B cell (primary cell): Measurements from ENCODE around the gene FILIP1. TPM values are rescaled to one million over a fixed set of nuclear protein-coding genes. Genes with fewer than 3 reads are reported as not detected.

ENCODE experiments used
- ATAC-seq: fragments of 200-7000 bp; cut with Tn5 transposase; one replicate; pipeline ENCODE4 v1.10.0; 2021; ENCODE audit warnings: low read depth, mild to moderate bottlenecking, moderate number of reproducible peaks, moderate library complexity
- CTCF ChIA-PET: fragments of 350-600 bp; sonication (Branson Sonifier 250); formaldehyde crosslinking; loops from one replicate; lab custom pipeline; 2021; ENCODE audit warnings: antibody characterized with exemption, inconsistent platforms; lab: Charles Lee
- POLR2A ChIA-PET: fragments of 350-600 bp; sonication (Branson Sonifier 250); formaldehyde crosslinking; loops from one replicate; lab custom pipeline; 2021; ENCODE audit warnings: antibody characterized with exemption; lab: Charles Lee
- DNase-seq: peaks from one replicate; pipeline ENCODE4 v3.0.0; 2013
- H2AFZ ChIP-seq: 2 replicates; pipeline ENCODE4 v1.6.1; 2012; ENCODE audit warnings: mild to moderate bottlenecking, low read depth, low read length; ENCODE audit not compliant: insufficient read depth, poor library complexity, severe bottlenecking
- H3K27ac ChIP-seq, 2 donors: 1 replicate in 1 of 2; 2 replicates in 1 of 2; pipeline ENCODE4 v1.5.1; 2012 to 2013; ENCODE audit warnings: low read length in 2 of 2, mild to moderate bottlenecking in 2 of 2, moderate library complexity in 1 of 2
- H3K27me3 ChIP-seq, 4 experiments: fragments of 200-600 bp in 1 of 4; sonication (generic) in 1 of 4; replicated peaks in 1 of 4; 1 replicate in 2 of 4; 2 replicates in 2 of 4; pipeline versions ENCODE4 v1.6.1 to v1.7.0; 2013 to 2016; ENCODE audit warnings: low read length in 3 of 4, mild to moderate bottlenecking in 2 of 4, mixed read lengths in 1 of 4, moderate library complexity in 1 of 4; ENCODE audit not compliant: insufficient read depth in 4 of 4, control insufficient read depth in 3 of 4; ENCODE audit errors: control extremely low read depth in 1 of 4
- H3K36me3 ChIP-seq, 2 experiments: replicated peaks in 1 of 2; 1 replicate in 1 of 2; 2 replicates in 1 of 2; pipeline versions ENCODE4 v1.6.1 to v1.7.1; 2013; ENCODE audit warnings: low read length in 1 of 2; ENCODE audit not compliant: insufficient read depth in 2 of 2, control insufficient read depth in 1 of 2; ENCODE audit errors: control extremely low read depth in 1 of 2, extremely low read depth in 1 of 2
- H3K4me1 ChIP-seq, 2 donors: fragments of 200-600 bp in 1 of 2; sonication (generic) in 1 of 2; 1 replicate in 1 of 2; 2 replicates in 1 of 2; pipeline versions ENCODE4 v1.5.1 to v1.6.1; 2013 to 2017; ENCODE audit warnings: low read length in 2 of 2; ENCODE audit not compliant: control insufficient read depth in 2 of 2, insufficient read depth in 2 of 2
- H3K4me2 ChIP-seq: replicated peaks from 2 replicates; pipeline ENCODE3; 2012; ENCODE audit warnings: mild to moderate bottlenecking, low read depth, low read length; ENCODE audit not compliant: poor library complexity, severe bottlenecking
- H3K4me3 ChIP-seq, 5 experiments: fragments of 200-600 bp in 1 of 5; sonication (generic) in 1 of 5; 1 replicate in 3 of 5; 2 replicates in 2 of 5; pipeline versions ENCODE4 v1.5.1 to v1.7.0; 2011 to 2016; ENCODE audit warnings: low read length in 4 of 5, mild to moderate bottlenecking in 4 of 5, low read depth in 2 of 5, control low read depth in 1 of 5, moderate library complexity in 1 of 5; ENCODE audit not compliant: insufficient read depth in 1 of 5; ENCODE audit errors: control extremely low read depth in 1 of 5, extremely low read depth in 1 of 5
- H3K79me2 ChIP-seq: fragments of 200-600 bp; sonication (generic); one replicate; pipeline ENCODE4 v1.6.0; 2016; ENCODE audit warnings: low read length; ENCODE audit not compliant: control insufficient read depth, insufficient read depth
- H3K9ac ChIP-seq: fragments of 200-600 bp; sonication (generic); 2 replicates; pipeline ENCODE4 v1.6.1; 2017; ENCODE audit warnings: mild to moderate bottlenecking, low read length, moderate library complexity
- H3K9me3 ChIP-seq, 3 donors: one replicate each; pipeline versions ENCODE4 v1.6.1 to v1.7.1; 2013; ENCODE audit warnings: low read length in 2 of 3; ENCODE audit not compliant: control insufficient read depth in 2 of 3, insufficient read depth in 1 of 3; ENCODE audit errors: control extremely low read depth in 1 of 3
- H4K20me1 ChIP-seq: 2 replicates; pipeline ENCODE4 v1.6.0; 2012; ENCODE audit warnings: mild to moderate bottlenecking, low read length; ENCODE audit not compliant: insufficient read depth, control insufficient read depth, poor library complexity, severe bottlenecking
- H3K27ac Mint-ChIP-seq: one replicate; pipeline ENCODE4 v1.8.0; 2021; ENCODE audit warnings: mixed read lengths
- H3K27me3 Mint-ChIP-seq: one replicate; pipeline ENCODE4 v1.8.0; 2021; ENCODE audit warnings: mixed read lengths
- H3K4me1 Mint-ChIP-seq: one replicate; pipeline ENCODE4 v1.8.0; 2021; ENCODE audit warnings: mixed read lengths
- H3K4me3 Mint-ChIP-seq: one replicate; pipeline ENCODE4 v1.8.0; 2021; ENCODE audit warnings: mixed read lengths
- H3K9me3 Mint-ChIP-seq: one replicate; pipeline ENCODE4 v1.8.0; 2022; ENCODE audit warnings: mixed read lengths; ENCODE audit not compliant: insufficient read depth
- EZH2 ChIP-seq: IDR thresholded peaks from 2 replicates; pipeline ENCODE4 v1.6.1; 2012; ENCODE audit warnings: borderline replicate concordance, low read depth, mild to moderate bottlenecking, moderate library complexity, low read length; ENCODE audit not compliant: insufficient read depth, poor library complexity, severe bottlenecking
- WGBS: methylation state at CpG from one replicate; pipeline ENCODE4 v1.1.5; 2013; ENCODE audit warnings: missing lambda C conversion rate; ENCODE audit not compliant: insufficient coverage; 5-methylcytosine and 5-hydroxymethylcytosine counted together
- intact Hi-C: fragments of 100-400 bp; cut with micrococcal nuclease; formaldehyde crosslinking; loops from one replicate; pipeline ENCODE4 v1.10.0; 2022
- polyA plus RNA-seq: library from polyadenylated mRNA; depleted of rRNA; stranded (reverse); fragments of >200 nt; gene quantifications from 2 replicates; pipeline ENCODE4 v1.2.3, GENCODE V29; 2012
- total RNA-seq, 2 donors: library from RNA; stranded (reverse); fragments of 120-200 nt in 1 of 2; gene quantifications; 1 replicate in 1 of 2; 2 replicates in 1 of 2; pipeline versions ENCODE4 v1.2.3 to v1.2.4, GENCODE V29; 2013 to 2022
- TF ChIP-seq, protein P1 (sequence below): fragments of 200-600 bp; IDR thresholded peaks from one replicate; pipeline ENCODE4 v1.8.0; 2022; ENCODE audit warnings: antibody characterized with exemption, mild to moderate bottlenecking

The FILIP1 gene
- total and polyA plus RNA-seq, 2 donors (not counting 1 experiment from before 2014, with no cell fraction given): not detected

- peaks cover 4% of the 10 kb centered on the region for H3K27me3 Mint-ChIP-seq
- CTCF ChIA-PET: no interaction called here
- Histone ChIP-seq H3K27ac (no peak overlapping the region), H3K79me2 (no peaks in the 10 kb centered on the region), H4K20me1 (no peaks in the 10 kb centered on the region), H3K9ac (no peak overlapping the region), H3K4me1 (no peaks in the 10 kb centered on the region), H3K27me3 (no peaks in the 10 kb centered on the region), H3K36me3 (no peaks in the 10 kb centered on the region), H3K4me3 (no peak overlapping the region), H3K4me2 (no peak overlapping the region), H3K9me3 (no peaks in the 10 kb centered on the region), H2AFZ (no peak overlapping the region)
- H3K9me3 Mint-ChIP-seq: no peaks in the 10 kb centered on the region
- H3K27ac Mint-ChIP-seq: no peak overlapping the region
- POLR2A ChIA-PET: no interaction called here
- H3K4me3 Mint-ChIP-seq: no peak overlapping the region
- ATAC-seq (no peak), DNase-seq (no peak)
- WGBS: 91% methylated on average over 4 of the region's 6 CpGs
- H3K4me1 Mint-ChIP-seq: no peaks in the 10 kb centered on the region
- intact Hi-C loops: no loop called here
- no peak for TF ChIP-seq EZH2
- TF ChIP-seq, protein P1, sequence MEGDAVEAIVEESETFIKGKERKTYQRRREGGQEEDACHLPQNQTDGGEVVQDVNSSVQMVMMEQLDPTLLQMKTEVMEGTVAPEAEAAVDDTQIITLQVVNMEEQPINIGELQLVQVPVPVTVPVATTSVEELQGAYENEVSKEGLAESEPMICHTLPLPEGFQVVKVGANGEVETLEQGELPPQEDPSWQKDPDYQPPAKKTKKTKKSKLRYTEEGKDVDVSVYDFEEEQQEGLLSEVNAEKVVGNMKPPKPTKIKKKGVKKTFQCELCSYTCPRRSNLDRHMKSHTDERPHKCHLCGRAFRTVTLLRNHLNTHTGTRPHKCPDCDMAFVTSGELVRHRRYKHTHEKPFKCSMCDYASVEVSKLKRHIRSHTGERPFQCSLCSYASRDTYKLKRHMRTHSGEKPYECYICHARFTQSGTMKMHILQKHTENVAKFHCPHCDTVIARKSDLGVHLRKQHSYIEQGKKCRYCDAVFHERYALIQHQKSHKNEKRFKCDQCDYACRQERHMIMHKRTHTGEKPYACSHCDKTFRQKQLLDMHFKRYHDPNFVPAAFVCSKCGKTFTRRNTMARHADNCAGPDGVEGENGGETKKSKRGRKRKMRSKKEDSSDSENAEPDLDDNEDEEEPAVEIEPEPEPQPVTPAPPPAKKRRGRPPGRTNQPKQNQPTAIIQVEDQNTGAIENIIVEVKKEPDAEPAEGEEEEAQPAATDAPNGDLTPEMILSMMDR: no peak
Observed at GRCh38 chr6:75396005-75396800, 97.4 kb downstream of the FILIP1 start.

DNA sequence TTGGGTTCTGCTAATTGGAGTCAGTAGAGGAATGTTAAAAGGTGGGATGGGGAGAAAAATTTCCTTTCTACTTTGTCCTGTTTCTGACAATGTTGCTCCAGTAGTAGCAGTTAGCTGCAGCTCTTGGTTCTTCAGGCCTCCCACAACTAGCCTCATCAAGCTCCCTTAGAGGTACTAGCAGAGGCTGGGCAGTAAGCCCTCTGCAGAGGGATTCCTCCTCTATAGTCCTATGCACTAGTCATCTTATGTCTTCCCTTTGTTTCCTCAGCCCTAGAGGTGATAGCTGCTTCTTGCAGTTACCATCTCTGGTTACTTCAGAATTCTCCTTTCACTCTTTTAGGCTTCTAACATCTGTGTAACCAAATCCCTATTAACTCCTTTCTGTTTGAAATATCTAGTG, 99.8 kb downstream of the FILIP1 start:
- Mint-ChIP-seq H3K27ac (no peak overlapping the region), H3K4me1 (no peaks in the 10 kb centered on the region), H3K4me3 (no peak overlapping the region), H3K9me3 (no peaks in the 10 kb centered on the region), H3K27me3 (peaks cover 4% of the 10 kb centered on the region)
- TF ChIP-seq, protein P1: no peak
- no peak for TF ChIP-seq EZH2
- Histone ChIP-seq H3K27me3 (no peaks in the 10 kb centered on the region), H2AFZ (no peak overlapping the region), H4K20me1 (no peaks in the 10 kb centered on the region), H3K4me3 (no peak overlapping the region), H3K9ac (no peak overlapping the region), H3K36me3 (no peaks in the 10 kb centered on the region), H3K4me2 (no peak overlapping the region), H3K4me1 (no peaks in the 10 kb centered on the region), H3K9me3 (no peaks in the 10 kb centered on the region), H3K79me2 (no peaks in the 10 kb centered on the region), H3K27ac (no peak overlapping the region)
- CTCF ChIA-PET: no interaction called here
- intact Hi-C loops: no loop called here
- POLR2A ChIA-PET: no interaction called here
- ATAC-seq (no peak), DNase-seq (no peak)
